ENCODE measurements around the gene CD244. TPM values are rescaled to one million over a fixed set of nuclear protein-coding genes. Genes with fewer than 3 reads are reported as not detected.
"Not testable (repeated sequence)": the region's sequence is repeated elsewhere in the genome, so short reads cannot be mapped to it uniquely, and the experiment has no call there.

The CD244 gene
- total and polyA plus RNA-seq, 2 donors (not counting 3 experiments of a cell fraction or from before 2014, with no cell fraction given): not detected

DNA sequence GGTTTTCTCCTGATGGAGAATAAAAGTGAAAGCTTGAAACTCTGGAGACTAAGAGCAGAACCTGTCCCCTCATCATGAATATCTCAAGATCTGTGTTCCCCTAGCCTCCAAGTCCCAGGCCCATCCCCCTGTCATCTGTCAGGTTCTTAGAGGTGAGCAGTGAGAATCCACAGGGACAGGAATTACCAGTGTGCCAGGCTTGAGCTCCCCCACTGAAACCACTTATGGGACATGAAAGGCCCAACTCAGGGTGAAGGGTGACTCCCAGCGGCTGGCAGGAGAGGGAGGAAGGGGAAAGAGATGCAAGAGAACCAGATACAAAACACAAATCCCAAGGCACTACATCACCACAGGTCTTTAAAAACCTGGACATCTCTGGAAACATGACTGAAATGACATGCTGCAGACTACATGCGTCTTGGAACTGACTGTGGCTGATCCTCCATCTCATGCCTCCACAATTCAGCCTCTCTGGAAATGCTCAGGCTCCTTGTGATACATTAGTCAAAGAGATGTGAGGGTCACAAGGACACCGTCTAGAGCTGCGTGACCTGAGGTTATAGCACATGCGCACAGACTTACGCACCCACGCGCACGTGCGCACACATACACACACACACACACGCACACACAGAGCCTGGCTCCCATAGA lies 73.5 kb downstream of the CD244 start:
- H4K20me1 ChIP-seq (replicated peaks; ENCODE audit: control insufficient read depth, extremely low read depth, insufficient read depth, low read length): no peaks in the 10 kb centered on the region
- FAIRE-seq (no peak), DNase-seq (ENCODE audit: low read depth, low spot score) (no peak)
- H3K4me2 ChIP-seq (ENCODE audit: insufficient read depth, low read length): no peak overlapping the region
- TF ChIP-seq MAX (IDR thresholded peaks at IDR 0.05; ENCODE audit: insufficient read depth, insufficient read length): no peak
- TF ChIP-seq, protein P1, sequence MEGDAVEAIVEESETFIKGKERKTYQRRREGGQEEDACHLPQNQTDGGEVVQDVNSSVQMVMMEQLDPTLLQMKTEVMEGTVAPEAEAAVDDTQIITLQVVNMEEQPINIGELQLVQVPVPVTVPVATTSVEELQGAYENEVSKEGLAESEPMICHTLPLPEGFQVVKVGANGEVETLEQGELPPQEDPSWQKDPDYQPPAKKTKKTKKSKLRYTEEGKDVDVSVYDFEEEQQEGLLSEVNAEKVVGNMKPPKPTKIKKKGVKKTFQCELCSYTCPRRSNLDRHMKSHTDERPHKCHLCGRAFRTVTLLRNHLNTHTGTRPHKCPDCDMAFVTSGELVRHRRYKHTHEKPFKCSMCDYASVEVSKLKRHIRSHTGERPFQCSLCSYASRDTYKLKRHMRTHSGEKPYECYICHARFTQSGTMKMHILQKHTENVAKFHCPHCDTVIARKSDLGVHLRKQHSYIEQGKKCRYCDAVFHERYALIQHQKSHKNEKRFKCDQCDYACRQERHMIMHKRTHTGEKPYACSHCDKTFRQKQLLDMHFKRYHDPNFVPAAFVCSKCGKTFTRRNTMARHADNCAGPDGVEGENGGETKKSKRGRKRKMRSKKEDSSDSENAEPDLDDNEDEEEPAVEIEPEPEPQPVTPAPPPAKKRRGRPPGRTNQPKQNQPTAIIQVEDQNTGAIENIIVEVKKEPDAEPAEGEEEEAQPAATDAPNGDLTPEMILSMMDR (IDR thresholded peaks at IDR 0.05; ENCODE audit: extremely low read depth in 1 of 2, insufficient read depth in 1 of 2, low read depth in 1 of 2, low read length in 2 of 2): no peak
- TF ChIP-seq MYC (IDR thresholded peaks at IDR 0.05; ENCODE audit: low read depth, low read length): no peak
- no peak for TF ChIP-seq FOS (IDR thresholded peaks at IDR 0.05; ENCODE audit: borderline replicate concordance, insufficient read depth, low read length)
- no peak for TF ChIP-seq POLR2AphosphoS5 (IDR thresholded peaks at IDR 0.05; ENCODE audit: insufficient read depth, low read depth, low read length)
- TF ChIP-seq JUN (IDR thresholded peaks at IDR 0.05; ENCODE audit: borderline replicate concordance, insufficient read depth, insufficient read length, low read depth): no peak
- TF ChIP-seq EZH2 (IDR thresholded peaks at IDR 0.05; ENCODE audit: borderline replicate concordance, low read depth, low read length, severe bottlenecking): no peak
- TF ChIP-seq GATA2 (IDR thresholded peaks at IDR 0.05; ENCODE audit: insufficient read depth, insufficient read length, low read depth, low read length): no peak
- TF ChIP-seq POLR2A (IDR thresholded peaks at IDR 0.05; ENCODE audit: low read depth, low read length): no peak
- no peaks in the 10 kb centered on the region for H3K27me3 ChIP-seq (ENCODE audit: control insufficient read depth in 2 of 2, insufficient read depth in 2 of 2, low read length in 2 of 2)
- intact Hi-C loops (cut with micrococcal nuclease): no loop called here
- H3K4me1 ChIP-seq (ENCODE audit: control insufficient read depth, extremely low read depth, insufficient read depth, low read length): no peaks in the 10 kb centered on the region
- ChIA-PET POLR2A (no interaction called here), CTCF (interaction anchor here (1.6 kb wide), 1 partner anchor 12 kb away, joined by 5 read pairs; no protein-coding TSS in a partner anchor)
- no TSS peak for BruUV-seq (replicated peaks)
- dilution Hi-C loops (cut with MboI; ENCODE audit: extremely low pct_ligation_motif_present, low sequenced_read_pairs): no loop called here
- no peak overlapping the region for H3K4me3 ChIP-seq (replicated peaks in 1 of 3; ENCODE audit: insufficient read depth in 1 of 3, low read depth in 1 of 3, low read length in 3 of 3)
- H3K9ac ChIP-seq (replicated peaks; ENCODE audit: extremely low read depth, insufficient read depth, low read length): no peak overlapping the region
- H3K36me3 ChIP-seq (ENCODE audit: control insufficient read depth in 2 of 2, extremely low read depth in 1 of 2, insufficient read depth in 2 of 2, low read length in 2 of 2): no peaks in the 10 kb centered on the region
- H3K79me2 ChIP-seq (ENCODE audit: control insufficient read depth, insufficient read depth, low read length): no peaks in the 10 kb centered on the region
- H3K9me1 ChIP-seq (replicated peaks; ENCODE audit: control insufficient read depth, extremely low read depth, insufficient read depth, low read length): no peaks in the 10 kb centered on the region
- no peaks in the 10 kb centered on the region for H3K9me3 ChIP-seq (replicated peaks; ENCODE audit: control insufficient read depth, insufficient read depth, low read length)
- no peak overlapping the region for H2AFZ ChIP-seq (ENCODE audit: low read depth, low read length)
- H3K27ac ChIP-seq (ENCODE audit: insufficient read depth, low read depth, low read length): no peak overlapping the region

- POLR2A ChIA-PET: not testable (repeated sequence)
These were observed 79.5 kb downstream of the CD244 start for GRCh38 chr1:160782988-160783765.

More at GRCh38 chr1:160782988-160783765, 79.5 kb downstream of the CD244 start:
- CTCF ChIA-PET; H4K20me1 ChIP-seq (replicated peaks; ENCODE audit: control insufficient read depth, extremely low read depth, insufficient read depth, low read length); H3K9ac ChIP-seq (replicated peaks; ENCODE audit: extremely low read depth, insufficient read depth, low read length); BruUV-seq (replicated peaks); H3K79me2 ChIP-seq (ENCODE audit: control insufficient read depth, insufficient read depth, low read length); H3K9me3 ChIP-seq (replicated peaks; ENCODE audit: control insufficient read depth, insufficient read depth, low read length); H3K27me3 ChIP-seq (ENCODE audit: control insufficient read depth in 2 of 2, insufficient read depth in 2 of 2, low read length in 2 of 2); H3K4me3 ChIP-seq (replicated peaks in 1 of 3; ENCODE audit: insufficient read depth in 1 of 3, low read depth in 1 of 3, low read length in 3 of 3); dilution Hi-C loops (cut with MboI; ENCODE audit: extremely low pct_ligation_motif_present, low sequenced_read_pairs); DNase-seq (ENCODE audit: low read depth, low spot score); H3K9me1 ChIP-seq (replicated peaks; ENCODE audit: control insufficient read depth, extremely low read depth, insufficient read depth, low read length); H3K4me2 ChIP-seq (ENCODE audit: insufficient read depth, low read length); H3K4me1 ChIP-seq (ENCODE audit: control insufficient read depth, extremely low read depth, insufficient read depth, low read length); H2AFZ ChIP-seq (ENCODE audit: low read depth, low read length); FAIRE-seq; H3K36me3 ChIP-seq (ENCODE audit: control insufficient read depth in 2 of 2, extremely low read depth in 1 of 2, insufficient read depth in 2 of 2, low read length in 2 of 2); intact Hi-C loops (cut with micrococcal nuclease); H3K27ac ChIP-seq (ENCODE audit: insufficient read depth, low read depth, low read length): not testable (repeated sequence)

Data from endothelial cell of umbilical vein (primary cell).